Activated T-cell treated with anti-CD3 and anti-CD28 coated beads, Interleukin-2, amount 50 U/mL, for 4 hours (primary cell): ENCODE results near the gene KYNU. TPM values are rescaled to one million over a fixed set of nuclear protein-coding genes. Genes with fewer than 3 reads are reported as not detected.

Source experiments
- ATAC-seq, 2 donors: fragments of 200-7000 bp; cut with Tn5 transposase; one replicate each; pipeline ENCODE4 v1.10.0; 2021
- DNase-seq: peaks from one replicate; pipeline ENCODE4 v3.0.0-alpha.2; 2020
- H3K27me3 Mint-ChIP-seq: one replicate; pipeline ENCODE4 v1.8.0; 2021; ENCODE audit warnings: low read depth, mixed read lengths
- H3K36me3 Mint-ChIP-seq: one replicate; pipeline ENCODE4 v1.8.0; 2022; ENCODE audit warnings: mixed read lengths; ENCODE audit not compliant: insufficient read depth
- H3K4me1 Mint-ChIP-seq: one replicate; pipeline ENCODE4 v1.8.0; 2021; ENCODE audit warnings: low read depth, mixed read lengths
- H3K4me3 Mint-ChIP-seq: one replicate; pipeline ENCODE4 v1.8.0; 2021; ENCODE audit warnings: mild to moderate bottlenecking, moderate library complexity, mixed read lengths
- H3K9me3 Mint-ChIP-seq: one replicate; pipeline ENCODE4 v1.8.0; 2021; ENCODE audit warnings: mixed read lengths
- total RNA-seq, 3 donors: library from RNA; stranded (reverse); gene quantifications; one replicate each; pipeline ENCODE4 v1.2.1, GENCODE V29; 2021

The KYNU gene
- total RNA-seq, 3 donors from 2014 or later, result 0.83 to 1.5 (median 1.1) TPM

- H3K27me3 Mint-ChIP-seq, result no peaks in the 10 kb centered on the region
- H3K4me1 Mint-ChIP-seq, result no peaks in the 10 kb centered on the region
- no peaks in the 10 kb centered on the region for H3K9me3 Mint-ChIP-seq
- DNase-seq (no peak), ATAC-seq (no peak)
- no peaks in the 10 kb centered on the region for H3K36me3 Mint-ChIP-seq
- no peak overlapping the region for H3K4me3 Mint-ChIP-seq
Observed at GRCh38 chr2:142975239-142975638, 97.8 kb downstream of the KYNU start.

- Mint-ChIP-seq H3K36me3 (no peaks in the 10 kb centered on the region), H3K9me3 (no peaks in the 10 kb centered on the region), H3K27me3 (no peaks in the 10 kb centered on the region), H3K4me1 (no peaks in the 10 kb centered on the region), H3K4me3 (no peak overlapping the region)
- ATAC-seq (peak; percentile 52 to 53), DNase-seq (no peak)
Observed at GRCh38 chr2:142980246-142981068, 103.0 kb downstream of the KYNU start.

- H3K36me3 Mint-ChIP-seq, result no peaks in the 10 kb centered on the region
- H3K4me3 Mint-ChIP-seq, result no peak overlapping the region
- H3K9me3 Mint-ChIP-seq, result no peaks in the 10 kb centered on the region
- DNase-seq (no peak), ATAC-seq (no peak)
- H3K27me3 Mint-ChIP-seq, result no peaks in the 10 kb centered on the region
- H3K4me1 Mint-ChIP-seq, result no peaks in the 10 kb centered on the region
Observed at GRCh38 chr2:142981069-142981378, 103.6 kb downstream of the KYNU start.

- Mint-ChIP-seq H3K4me3 (no peak overlapping the region), H3K27me3 (no peaks in the 10 kb centered on the region), H3K4me1 (no peaks in the 10 kb centered on the region), H3K9me3 (no peaks in the 10 kb centered on the region), H3K36me3 (no peaks in the 10 kb centered on the region)
- ATAC-seq (no peak), DNase-seq (no peak)
Observed at GRCh38 chr2:142981756-142982155, 104.3 kb downstream of the KYNU start.

GRCh38 chr2:142983174-142983573, 105.7 kb downstream of the KYNU start:
- no peaks in the 10 kb centered on the region for H3K36me3 Mint-ChIP-seq
- no peaks in the 10 kb centered on the region for H3K9me3 Mint-ChIP-seq
- H3K4me3 Mint-ChIP-seq, result no peak overlapping the region
- H3K27me3 Mint-ChIP-seq, result no peaks in the 10 kb centered on the region
- no peak for ATAC-seq
- DNase-seq, result no peak
- H3K4me1 Mint-ChIP-seq, result no peaks in the 10 kb centered on the region

- Mint-ChIP-seq H3K27me3 (no peaks in the 10 kb centered on the region), H3K4me1 (peaks cover 2% of the 10 kb centered on the region), H3K36me3 (no peaks in the 10 kb centered on the region), H3K9me3 (no peaks in the 10 kb centered on the region), H3K4me3 (no peak overlapping the region)
- DNase-seq, result no peak
- ATAC-seq, result no peak
Observed at GRCh38 chr2:142984657-142985056, 107.2 kb downstream of the KYNU start.

- DNase-seq, result no peak
- no peaks in the 10 kb centered on the region for H3K9me3 Mint-ChIP-seq
- no peaks in the 10 kb centered on the region for H3K36me3 Mint-ChIP-seq
- no peak for ATAC-seq
- no peak overlapping the region for H3K4me3 Mint-ChIP-seq
- H3K4me1 Mint-ChIP-seq, result peaks cover 2% of the 10 kb centered on the region
- H3K27me3 Mint-ChIP-seq, result no peaks in the 10 kb centered on the region
Observed at GRCh38 chr2:142987044-142987443, 109.6 kb downstream of the KYNU start.

- DNase-seq, result no peak
- H3K36me3 Mint-ChIP-seq, result no peaks in the 10 kb centered on the region
- no peak overlapping the region for H3K4me3 Mint-ChIP-seq
- ATAC-seq, result no peak
- no peaks in the 10 kb centered on the region for H3K9me3 Mint-ChIP-seq
- no peaks in the 10 kb centered on the region for H3K27me3 Mint-ChIP-seq
- H3K4me1 Mint-ChIP-seq, result peaks cover 2% of the 10 kb centered on the region
Observed at GRCh38 chr2:142989273-142990204, 112.1 kb downstream of the KYNU start.

GRCh38 chr2:142991295-142991694, 113.8 kb downstream of the KYNU start:
- ATAC-seq, result no peak
- H3K36me3 Mint-ChIP-seq, result no peaks in the 10 kb centered on the region
- H3K27me3 Mint-ChIP-seq, result peaks cover 3% of the 10 kb centered on the region
- H3K4me1 Mint-ChIP-seq, result peaks cover 2% of the 10 kb centered on the region
- H3K9me3 Mint-ChIP-seq, result no peaks in the 10 kb centered on the region
- DNase-seq, result no peak
- H3K4me3 Mint-ChIP-seq, result no peak overlapping the region

- Mint-ChIP-seq H3K9me3 (no peaks in the 10 kb centered on the region), H3K4me3 (no peak overlapping the region), H3K27me3 (peaks cover 8% of the 10 kb centered on the region), H3K36me3 (no peaks in the 10 kb centered on the region), H3K4me1 (peaks cover 2% of the 10 kb centered on the region)
- ATAC-seq (no peak), DNase-seq (no peak)
Observed at GRCh38 chr2:142992840-142993239, 115.4 kb downstream of the KYNU start.

GRCh38 chr2:142993771-142994170, 116.3 kb downstream of the KYNU start:
- ATAC-seq, result no peak
- Mint-ChIP-seq H3K27me3 (peaks cover 12% of the 10 kb centered on the region), H3K4me1 (peaks cover 2% of the 10 kb centered on the region), H3K9me3 (no peaks in the 10 kb centered on the region), H3K4me3 (no peak overlapping the region), H3K36me3 (no peaks in the 10 kb centered on the region)
- no peak for DNase-seq

GRCh38 chr2:142994665-142995064, 117.2 kb downstream of the KYNU start:
- Mint-ChIP-seq H3K36me3 (no peaks in the 10 kb centered on the region), H3K9me3 (no peaks in the 10 kb centered on the region), H3K4me3 (no peak overlapping the region), H3K27me3 (peaks cover 15% of the 10 kb centered on the region), H3K4me1 (no peaks in the 10 kb centered on the region)
- ATAC-seq, result no peak
- DNase-seq, result no peak

- no peaks in the 10 kb centered on the region for H3K4me1 Mint-ChIP-seq
- H3K9me3 Mint-ChIP-seq, result no peaks in the 10 kb centered on the region
- no peaks in the 10 kb centered on the region for H3K36me3 Mint-ChIP-seq
- peaks cover 25% of the 10 kb centered on the region for H3K27me3 Mint-ChIP-seq
- DNase-seq (no peak), ATAC-seq (no peak)
- no peak overlapping the region for H3K4me3 Mint-ChIP-seq
Observed at GRCh38 chr2:142997231-142997630, 119.8 kb downstream of the KYNU start.

GRCh38 chr2:143000599-143000998, 123.1 kb downstream of the KYNU start:
- DNase-seq (no peak), ATAC-seq (no peak)
- Mint-ChIP-seq H3K27me3 (peaks cover 38% of the 10 kb centered on the region), H3K9me3 (no peaks in the 10 kb centered on the region), H3K4me3 (no peak overlapping the region), H3K36me3 (no peaks in the 10 kb centered on the region), H3K4me1 (no peaks in the 10 kb centered on the region)

- ATAC-seq, result no peak
- Mint-ChIP-seq H3K4me3 (no peak overlapping the region), H3K4me1 (no peaks in the 10 kb centered on the region), H3K36me3 (no peaks in the 10 kb centered on the region), H3K9me3 (no peaks in the 10 kb centered on the region), H3K27me3 (peaks cover 36% of the 10 kb centered on the region)
- no peak for DNase-seq
Observed at GRCh38 chr2:143001501-143001900, 124.0 kb downstream of the KYNU start.
